Subcutaneous abdominal adipose tissue (tissue), 5 donors: ENCODE results near the gene PLIN3.
"Not testable (repeated sequence)": the region's sequence is repeated elsewhere in the genome, so short reads cannot be mapped to it uniquely, and the experiment has no call there.

Source experiments
- H3K27ac ChIP-seq: one replicate; pipeline ENCODE4 v1.7.0; 2013; ENCODE audit warnings: low read depth, mild to moderate bottlenecking, inconsistent platforms, low read length, moderate library complexity
- H3K27me3 ChIP-seq, 5 donors: one replicate each; pipeline ENCODE4 v1.7.0; 2013; ENCODE audit warnings: low read length in 5 of 5, inconsistent platforms in 1 of 5; ENCODE audit not compliant: control insufficient read depth in 5 of 5, insufficient read depth in 4 of 5
- H3K36me3 ChIP-seq, 5 donors: one replicate each; pipeline ENCODE4 v1.7.0; 2013; ENCODE audit warnings: low read length in 5 of 5; ENCODE audit not compliant: control insufficient read depth in 5 of 5, insufficient read depth in 5 of 5
- H3K4me1 ChIP-seq, 5 donors: one replicate each; pipeline ENCODE4 v1.7.0; 2013; ENCODE audit warnings: low read length in 5 of 5, mild to moderate bottlenecking in 3 of 5, moderate library complexity in 1 of 5; ENCODE audit not compliant: control insufficient read depth in 5 of 5, insufficient read depth in 5 of 5
- H3K4me3 ChIP-seq, 5 donors: one replicate each; pipeline ENCODE4 v1.7.0; 2013; ENCODE audit warnings: low read length in 5 of 5, low read depth in 1 of 5
- H3K9ac ChIP-seq, 5 donors: one replicate each; pipeline ENCODE4 v1.7.0; 2013; ENCODE audit warnings: low read length in 5 of 5, mild to moderate bottlenecking in 4 of 5, moderate library complexity in 3 of 5
- H3K9me3 ChIP-seq, 5 donors: one replicate each; pipeline ENCODE4 v1.7.0; 2013; ENCODE audit warnings: low read length in 5 of 5; ENCODE audit not compliant: control insufficient read depth in 5 of 5
- donor health status: healthy.
- donor health status: healthy.
- donor health status: healthy.
- donor health status: healthy.
- donor health status: healthy.

The PLIN3 gene

DNA sequence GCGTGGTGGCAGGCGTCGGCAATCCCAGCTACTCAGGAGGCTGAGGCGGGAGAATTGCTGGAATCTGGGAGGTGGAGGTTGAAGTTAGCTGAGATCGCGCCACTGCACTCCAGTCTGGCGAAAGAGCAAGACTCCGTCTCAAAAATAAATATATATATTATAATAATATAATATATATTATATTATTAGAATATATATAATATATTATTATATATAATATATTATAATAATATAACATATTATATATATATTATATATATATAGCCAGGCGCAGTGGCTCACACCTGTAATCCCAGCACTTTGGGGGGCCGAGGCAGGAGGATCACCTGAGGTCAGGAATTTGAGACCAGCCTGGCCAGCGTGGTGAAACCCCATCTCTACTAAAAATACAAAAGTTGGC is 25.5 kb upstream of the PLIN3 start:
- not testable (repeated sequence) for H3K9me3 ChIP-seq, H3K4me1 ChIP-seq, H3K4me3 ChIP-seq, H3K36me3 ChIP-seq, H3K27me3 ChIP-seq, H3K9ac ChIP-seq, H3K27ac ChIP-seq

DNA sequence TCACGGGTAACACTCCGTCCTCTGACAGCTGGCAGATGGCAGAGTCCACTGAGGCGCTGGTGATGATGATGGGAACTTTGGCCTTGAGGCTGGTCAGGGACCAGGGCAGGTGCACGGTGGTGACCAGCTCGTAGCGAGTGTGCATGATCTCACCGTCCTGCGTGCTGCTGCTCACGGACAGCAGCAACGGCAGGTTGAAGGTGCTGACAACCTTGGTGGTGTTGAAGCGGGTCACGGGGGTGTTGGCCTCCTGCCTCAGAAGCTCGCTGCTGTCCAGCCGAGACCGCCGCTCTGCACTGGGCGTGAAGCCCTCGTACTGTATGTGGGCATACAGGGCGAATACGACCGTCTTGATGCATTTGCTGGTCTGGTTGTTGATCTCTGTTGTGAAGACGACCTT is 23.6 kb upstream of the PLIN3 start:
- H3K4me1 ChIP-seq, result peaks cover 0 to 6% (median 0%) of the 10 kb centered on the region in 5 donors
- no peaks in the 10 kb centered on the region for H3K9me3 ChIP-seq
- peaks cover 0 to 9% (median 7%) of the 10 kb centered on the region in 5 donors for H3K27me3 ChIP-seq
- no peak overlapping the region for H3K27ac ChIP-seq
- no peak overlapping the region for H3K9ac ChIP-seq
- H3K36me3 ChIP-seq, result no peaks in the 10 kb centered on the region
- no peak overlapping the region for H3K4me3 ChIP-seq

DNA sequence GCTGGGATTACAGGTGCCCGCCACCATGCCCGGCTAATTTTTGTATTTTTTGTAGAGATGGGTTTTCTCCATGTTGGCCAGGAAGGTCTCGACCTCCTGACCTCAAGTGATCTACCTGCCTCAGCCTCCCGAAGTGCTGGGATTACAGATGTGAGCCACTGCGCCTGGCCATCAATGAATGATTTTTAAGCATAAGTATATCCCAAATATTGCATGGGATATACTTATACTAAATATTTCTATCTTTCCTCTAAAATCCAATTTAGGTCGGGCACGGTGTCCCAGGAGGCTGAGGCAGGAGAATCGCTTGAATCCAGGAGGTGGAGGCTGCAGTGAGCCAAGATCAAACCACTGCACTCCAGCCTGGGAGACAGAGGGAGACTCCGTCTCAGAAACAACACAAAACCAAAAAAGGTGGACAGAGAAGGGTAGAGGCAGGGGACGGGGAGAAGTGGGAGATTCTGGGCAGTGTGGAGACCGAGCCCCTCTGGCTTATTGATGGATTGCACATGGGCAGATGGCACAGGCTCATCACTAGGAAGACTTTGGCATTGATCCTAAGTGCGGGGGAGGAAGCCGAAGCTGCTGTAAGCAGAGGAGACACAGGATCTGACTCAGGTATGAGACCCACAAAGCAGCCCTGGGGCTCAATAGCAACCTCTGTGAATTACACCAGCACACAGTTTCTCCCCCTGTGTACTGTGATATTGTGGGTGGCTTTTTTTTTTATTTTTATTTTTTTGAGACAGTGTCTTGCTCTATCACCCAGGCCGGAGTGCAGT is 21.8 kb upstream of the PLIN3 start:
- Histone ChIP-seq H3K9me3 (no peaks in the 10 kb centered on the region), H3K4me1 (no peaks in the 10 kb centered on the region), H3K27me3 (peaks cover 0 to 9% (median 7%) of the 10 kb centered on the region in 5 donors), H3K9ac (no peak overlapping the region), H3K4me3 (no peak overlapping the region), H3K36me3 (no peaks in the 10 kb centered on the region), H3K27ac (no peak overlapping the region)

DNA sequence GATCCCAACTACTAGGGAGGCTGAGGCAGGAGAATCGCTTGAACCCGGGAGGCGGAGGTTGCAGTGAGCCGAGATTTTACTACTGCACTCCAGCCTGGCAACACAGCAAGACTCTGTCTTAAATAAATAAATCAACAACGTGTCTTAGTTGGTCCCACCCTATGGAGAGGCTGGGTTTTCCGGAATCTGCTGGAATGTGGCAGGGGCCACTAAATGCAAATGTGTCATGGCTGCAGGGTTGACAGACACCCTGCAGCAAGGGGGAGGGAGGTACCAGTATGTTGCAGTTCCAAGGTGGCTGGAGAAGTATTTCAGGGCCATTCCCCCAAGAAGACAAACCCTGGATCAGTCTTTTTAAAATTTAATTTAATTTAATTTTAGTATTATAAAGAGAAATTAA is 20.3 kb upstream of the PLIN3 start:
- not testable (repeated sequence) for H3K9ac ChIP-seq, H3K4me3 ChIP-seq, H3K27ac ChIP-seq, H3K36me3 ChIP-seq, H3K4me1 ChIP-seq, H3K27me3 ChIP-seq, H3K9me3 ChIP-seq

DNA sequence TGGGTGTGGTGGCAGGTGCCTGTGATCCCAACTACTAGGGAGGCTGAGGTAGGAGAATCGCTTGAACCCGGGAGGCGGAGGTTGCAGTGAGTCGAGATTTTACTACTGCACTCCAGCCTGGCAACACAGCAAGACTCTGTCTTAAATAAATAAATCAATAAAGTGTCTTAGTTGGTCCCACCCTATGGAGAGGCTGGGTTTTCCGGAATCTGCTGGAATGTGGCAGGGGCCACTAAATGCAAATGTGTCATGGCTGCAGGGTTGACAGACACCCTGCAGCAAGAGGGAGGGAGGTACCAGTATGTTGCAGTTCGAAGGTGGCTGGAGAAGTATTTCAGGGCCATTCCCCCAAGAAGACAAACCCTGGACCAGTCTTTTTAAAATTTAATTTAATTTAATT is 17.5 kb upstream of the PLIN3 start:
- not testable (repeated sequence) for H3K27me3 ChIP-seq, H3K9ac ChIP-seq, H3K27ac ChIP-seq

DNA sequence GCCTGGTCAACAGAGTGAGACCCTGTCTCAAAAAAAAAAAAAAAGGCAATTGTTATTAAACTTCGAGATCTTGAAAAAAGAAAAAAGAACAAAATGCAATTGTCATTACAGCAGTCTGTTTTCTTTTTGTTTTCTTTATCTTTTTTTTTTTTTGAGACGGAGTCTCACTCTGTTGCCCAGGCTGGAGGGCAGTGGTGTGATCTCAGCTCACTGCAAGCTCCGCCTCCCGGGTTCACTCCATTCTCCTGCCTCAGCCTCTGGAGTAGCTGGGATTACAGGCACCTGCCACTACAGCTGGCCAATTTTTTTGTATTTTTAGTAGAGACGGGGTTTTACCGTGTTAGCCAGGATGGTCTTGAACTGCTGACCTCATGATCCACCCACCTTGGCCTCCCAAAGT is 15.4 kb upstream of the PLIN3 start:
- H3K4me3 ChIP-seq, H3K9ac ChIP-seq, H3K4me1 ChIP-seq, H3K27ac ChIP-seq, H3K36me3 ChIP-seq, H3K9me3 ChIP-seq: not testable (repeated sequence)
- H3K27me3 ChIP-seq, result peaks cover 0 to 10% (median 6%) of the 10 kb centered on the region in 5 donors

More for the DNA sequence above, 17.5 kb upstream of the PLIN3 start:
- H3K36me3 ChIP-seq, H3K4me1 ChIP-seq, H3K4me3 ChIP-seq, H3K9me3 ChIP-seq: not testable (repeated sequence)

DNA sequence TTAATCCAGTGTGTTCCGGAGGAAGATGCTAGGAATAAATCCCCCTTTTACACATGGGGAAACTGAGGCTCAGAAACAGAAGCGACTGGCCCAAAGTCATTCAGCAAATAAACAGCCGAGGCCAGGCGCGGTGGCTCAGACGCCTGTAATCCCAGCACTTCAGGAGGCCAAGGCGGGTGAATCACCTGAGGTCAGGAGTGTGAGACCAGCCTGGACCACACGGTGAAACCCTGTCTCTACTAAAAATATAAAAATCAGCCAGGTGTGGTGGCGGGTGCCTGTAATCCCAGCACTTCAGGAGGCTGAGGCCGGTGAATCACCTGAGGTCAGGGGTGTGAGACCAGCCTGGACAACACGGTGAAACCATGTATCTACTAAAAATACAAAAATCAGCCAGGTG is 11.6 kb upstream of the PLIN3 start:
- H3K9me3 ChIP-seq, result no peaks in the 10 kb centered on the region
- H3K4me3 ChIP-seq, result no peak overlapping the region
- H3K27me3 ChIP-seq, result peaks cover 0 to 12% (median 8%) of the 10 kb centered on the region in 5 donors
- no peaks in the 10 kb centered on the region for H3K36me3 ChIP-seq
- H3K4me1 ChIP-seq, result peaks cover 0 to 5% (median 2%) of the 10 kb centered on the region in 5 donors
- no peak overlapping the region for H3K27ac ChIP-seq
- H3K9ac ChIP-seq, result no peak overlapping the region

DNA sequence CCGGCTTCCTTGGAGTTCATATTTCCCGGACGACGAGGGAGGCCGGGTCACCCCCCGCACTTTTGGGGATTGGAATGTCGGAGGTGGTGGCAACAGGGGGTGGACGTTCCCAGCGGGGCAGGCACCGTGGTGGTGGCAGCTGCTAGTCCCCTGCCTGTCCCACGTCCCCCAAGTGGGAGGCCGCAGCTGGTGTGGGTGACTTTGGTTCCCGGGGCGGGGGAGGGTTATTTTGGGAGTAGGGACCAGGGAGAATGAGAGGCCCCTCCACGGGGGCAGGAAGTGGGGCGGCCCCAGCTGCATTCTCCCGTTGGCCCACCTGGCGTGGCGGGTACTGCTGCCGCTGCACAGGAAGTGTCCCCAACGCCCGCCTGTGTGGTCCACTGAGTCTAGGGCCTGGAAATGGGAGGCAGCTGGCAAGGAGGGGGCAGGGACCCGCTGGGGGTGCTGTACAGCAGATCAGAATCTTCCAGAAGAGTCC is 11.1 kb upstream of the PLIN3 start:
- H3K9me3 ChIP-seq, result no peaks in the 10 kb centered on the region
- H3K36me3 ChIP-seq, result no peaks in the 10 kb centered on the region
- no peak overlapping the region for H3K9ac ChIP-seq
- peaks cover 0 to 12% (median 8%) of the 10 kb centered on the region in 5 donors for H3K27me3 ChIP-seq
- H3K27ac ChIP-seq, result no peak overlapping the region
- peaks cover 0 to 5% (median 2%) of the 10 kb centered on the region in 5 donors for H3K4me1 ChIP-seq
- H3K4me3 ChIP-seq, result no peak overlapping the region

DNA sequence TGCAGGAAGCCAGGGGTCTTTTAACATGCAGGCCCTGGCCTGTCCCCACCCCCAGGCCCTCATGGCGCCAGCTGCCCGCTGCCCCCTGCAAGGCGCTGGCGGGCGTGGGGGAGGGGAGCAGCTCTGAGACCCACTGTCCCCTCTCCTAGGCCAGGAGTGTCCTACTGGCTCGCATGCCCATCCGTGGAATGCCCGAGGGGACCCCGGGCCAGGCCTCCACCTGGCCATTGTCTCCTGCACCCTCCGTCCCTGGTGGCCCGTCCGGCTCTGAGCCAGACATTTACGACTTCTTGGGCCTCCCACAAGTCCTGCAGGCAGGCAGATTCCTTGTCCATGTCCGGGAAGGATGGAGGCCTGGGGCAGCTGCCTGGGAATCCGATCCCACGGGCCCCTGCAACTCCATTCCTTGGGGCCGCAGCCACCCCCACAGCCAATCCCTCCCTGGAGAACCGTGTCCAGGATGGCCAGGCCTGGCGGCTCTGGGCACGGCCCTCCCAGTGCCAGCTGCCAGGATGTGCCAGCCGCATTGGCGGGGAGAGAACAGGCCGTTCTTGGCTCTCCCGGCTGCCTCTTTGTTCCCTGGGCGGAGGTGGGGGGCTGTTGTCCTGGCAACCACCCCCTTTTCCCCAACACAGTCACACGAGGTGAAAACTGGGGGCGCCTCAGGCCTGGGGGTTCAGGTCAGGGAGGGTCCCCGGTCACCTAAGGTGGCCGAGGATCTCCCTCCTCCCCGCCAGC is 10.5 kb upstream of the PLIN3 start:
- Histone ChIP-seq H3K4me3 (no peak overlapping the region), H3K4me1 (peaks cover 0 to 5% (median 2%) of the 10 kb centered on the region in 5 donors), H3K27me3 (peaks cover 0 to 12% (median 8%) of the 10 kb centered on the region in 5 donors), H3K27ac (no peak overlapping the region), H3K9me3 (no peaks in the 10 kb centered on the region), H3K9ac (no peak overlapping the region), H3K36me3 (no peaks in the 10 kb centered on the region)

DNA sequence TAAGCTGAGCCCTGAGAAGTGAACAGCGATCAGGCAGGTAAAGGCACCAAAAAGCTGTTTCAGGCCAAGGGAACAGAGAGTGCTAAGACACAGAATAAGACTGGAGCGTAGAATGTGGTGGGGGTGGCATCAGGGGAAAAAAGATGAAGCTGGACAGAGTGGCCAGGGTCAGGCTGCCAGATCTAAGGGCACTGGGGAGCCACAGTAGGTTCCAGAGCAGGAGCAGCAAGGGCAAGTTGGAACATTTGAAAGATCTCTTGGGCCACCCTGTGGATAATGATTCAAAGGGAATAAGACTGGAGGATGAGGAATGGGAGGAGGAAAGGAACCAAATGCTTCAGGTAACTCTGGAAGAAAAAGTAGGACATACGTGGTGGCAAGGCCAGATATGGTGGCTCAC is 6.5 kb upstream of the PLIN3 start:
- no peak overlapping the region for H3K27ac ChIP-seq
- H3K27me3 ChIP-seq, result peaks cover 0 to 12% (median 8%) of the 10 kb centered on the region in 5 donors
- no peak overlapping the region for H3K4me3 ChIP-seq
- H3K36me3 ChIP-seq, result no peaks in the 10 kb centered on the region
- H3K9ac ChIP-seq, result no peak overlapping the region
- H3K9me3 ChIP-seq, result no peaks in the 10 kb centered on the region
- peaks cover 0 to 5% (median 2%) of the 10 kb centered on the region in 5 donors for H3K4me1 ChIP-seq
